K562 (cell line): ENCODE results near the gene UBN2. TPM values are rescaled to one million over a fixed set of nuclear protein-coding genes. Genes with fewer than 3 reads are reported as not detected.

Source experiments
- ARID1B ChIP-seq: fragments of 450-650 bp; IDR thresholded peaks from 2 replicates; pipeline ENCODE4 v1.6.1; 2016; ENCODE audit warnings: antibody characterized with exemption, mild to moderate bottlenecking, inconsistent platforms
- ATF1 ChIP-seq, 2 experiments: fragments of 450-650 bp in 1 of 2; IDR thresholded peaks; 2 replicates each; pipeline ENCODE4 v1.6.1; 2016; ENCODE audit warnings: missing compliant biosample characterization in 1 of 2, missing genetic modification characterization in 1 of 2
- CREM ChIP-seq: IDR thresholded peaks from 2 replicates; pipeline ENCODE4 v1.6.1; 2014; ENCODE audit warnings: antibody characterized with exemption, low read depth
- DNMT1 ChIP-seq: fragments of 450-650 bp; IDR thresholded peaks from 2 replicates; pipeline ENCODE4 v1.6.1; 2016; ENCODE audit warnings: antibody characterized with exemption, mild to moderate bottlenecking
- ELF1 ChIP-seq: fragments of 200-800 bp; sonication (Bioruptor generic); IDR thresholded peaks from 2 replicates; pipeline ENCODE4 v1.6.1; 2016; ENCODE audit warnings: missing genetic modification characterization, missing compliant biosample characterization
- HDAC6 ChIP-seq: IDR thresholded peaks from 2 replicates; pipeline ENCODE4 v1.6.1; 2012; ENCODE audit warnings: low read depth, mild to moderate bottlenecking, control low read depth, inconsistent platforms, low read length, moderate library complexity
- HDGF ChIP-seq: fragments of 450-650 bp; IDR thresholded peaks from 2 replicates; pipeline ENCODE4 v1.6.1; 2016
- MCM7 ChIP-seq, 2 experiments: fragments of 450-650 bp; IDR thresholded peaks; 2 replicates each; pipeline ENCODE4 v1.6.1; 2016 to 2018
- PCBP2 ChIP-seq: fragments of 200-400 bp; formaldehyde crosslinking; IDR thresholded peaks from 2 replicates; pipeline ENCODE4 v1.6.1; 2018; ENCODE audit warnings: low read length, low read depth, mild to moderate bottlenecking, moderate library complexity; ENCODE audit not compliant: poor library complexity, severe bottlenecking
- PML ChIP-seq: IDR thresholded peaks from 2 replicates; pipeline ENCODE4 v1.6.1; 2012; ENCODE audit warnings: low read length, inconsistent platforms
- SIRT6 ChIP-seq: IDR thresholded peaks from one replicate; pipeline ENCODE4 v1.6.1; 2012; ENCODE audit warnings: low read depth, mild to moderate bottlenecking, control low read depth, inconsistent platforms, low read length, moderate library complexity
- STAG1 ChIP-seq: sonication (generic); formaldehyde crosslinking; IDR thresholded peaks from 2 replicates; pipeline ENCODE4 v1.5.0; 2020; ENCODE audit warnings: missing genetic modification reagents, borderline replicate concordance
- THAP7 ChIP-seq: fragments of 250-450 bp; sonication (Bioruptor Pico); IDR thresholded peaks from 2 replicates; pipeline ENCODE4 v1.5.0; 2021
- ZNF232 ChIP-seq: sonication (generic); formaldehyde crosslinking; IDR thresholded peaks from 2 replicates; pipeline ENCODE4 v1.8.0; 2022; ENCODE audit warnings: mild to moderate bottlenecking, missing genetic modification reagents
- ZNF280B ChIP-seq: fragments of 250-450 bp; sonication (Bioruptor Pico); IDR thresholded peaks from 2 replicates; pipeline ENCODE4 v1.5.1; 2021; ENCODE audit warnings: mild to moderate bottlenecking
- ZNF324 ChIP-seq: fragments of 250-450 bp; sonication (Bioruptor Pico); IDR thresholded peaks from 2 replicates; pipeline ENCODE4 v1.4.0; 2020; ENCODE audit warnings: mild to moderate bottlenecking
- ZNF780A ChIP-seq: fragments of 250-450 bp; sonication (Bioruptor Pico); IDR thresholded peaks from 2 replicates; pipeline ENCODE4 v1.5.0; 2021; ENCODE audit warnings: mild to moderate bottlenecking
- polyA plus RNA-seq, 8 experiments: library from polyadenylated mRNA; depleted of rRNA in 4 of 8; stranded (reverse) in 5 of 8; unstranded in 3 of 8; fragments of >200 nt; fragmentation: Nextera tagmentation in 2 of 8; fragmentation: Illumina TruSeq in 1 of 8; extraction: Ambion mirVana in 2 of 8; extraction: Trizol in 1 of 8; gene quantifications; 2 replicates each; pipeline versions ENCODE4 v1.2.1 to v1.2.3, GENCODE V29; 2011 to 2014; ENCODE audit warnings: inconsistent platforms in 1 of 8, missing spikeins in 1 of 8
- total RNA-seq, 7 experiments: library from RNA; depleted of rRNA in 6 of 7; stranded (reverse); fragments of >200 nt in 6 of 7; fragmentation: Illumina TruSeq in 2 of 7; extraction: Trizol in 2 of 7; gene quantifications; 2 replicates each; pipeline versions ENCODE4 v1.2.1 to v1.2.3, GENCODE V29; 2011 to 2021; ENCODE audit warnings: low replicate concordance in 1 of 7
- TF ChIP-seq, protein P1 (sequence below), 3 experiments: fragments of 200-800 bp in 1 of 3; fragments of 250-450 bp in 1 of 3; fragments of 450-650 bp in 1 of 3; sonication (Bioruptor Pico) in 1 of 3; sonication (Bioruptor generic) in 1 of 3; formaldehyde crosslinking in 1 of 3; IDR thresholded peaks; 2 replicates each; pipeline versions ENCODE4 v1.6.1 to v1.8.0; 2016 to 2022; ENCODE audit warnings: mild to moderate bottlenecking in 2 of 3, missing genetic modification characterization in 2 of 3, missing compliant biosample characterization in 1 of 3, moderate library complexity in 1 of 3
- TF ChIP-seq, protein P2 (sequence below): sonication (generic); formaldehyde crosslinking; IDR thresholded peaks from 2 replicates; pipeline ENCODE4 v1.8.0; 2023; ENCODE audit warnings: mild to moderate bottlenecking, missing genetic modification reagents

UBN2 gene
- total and polyA plus RNA-seq, 9 of the 15 experiments (the other 6 are each of a cell fraction or from before 2014, with no cell fraction given), result 1.2 to 19.5 (median 9.9) TPM

DNA sequence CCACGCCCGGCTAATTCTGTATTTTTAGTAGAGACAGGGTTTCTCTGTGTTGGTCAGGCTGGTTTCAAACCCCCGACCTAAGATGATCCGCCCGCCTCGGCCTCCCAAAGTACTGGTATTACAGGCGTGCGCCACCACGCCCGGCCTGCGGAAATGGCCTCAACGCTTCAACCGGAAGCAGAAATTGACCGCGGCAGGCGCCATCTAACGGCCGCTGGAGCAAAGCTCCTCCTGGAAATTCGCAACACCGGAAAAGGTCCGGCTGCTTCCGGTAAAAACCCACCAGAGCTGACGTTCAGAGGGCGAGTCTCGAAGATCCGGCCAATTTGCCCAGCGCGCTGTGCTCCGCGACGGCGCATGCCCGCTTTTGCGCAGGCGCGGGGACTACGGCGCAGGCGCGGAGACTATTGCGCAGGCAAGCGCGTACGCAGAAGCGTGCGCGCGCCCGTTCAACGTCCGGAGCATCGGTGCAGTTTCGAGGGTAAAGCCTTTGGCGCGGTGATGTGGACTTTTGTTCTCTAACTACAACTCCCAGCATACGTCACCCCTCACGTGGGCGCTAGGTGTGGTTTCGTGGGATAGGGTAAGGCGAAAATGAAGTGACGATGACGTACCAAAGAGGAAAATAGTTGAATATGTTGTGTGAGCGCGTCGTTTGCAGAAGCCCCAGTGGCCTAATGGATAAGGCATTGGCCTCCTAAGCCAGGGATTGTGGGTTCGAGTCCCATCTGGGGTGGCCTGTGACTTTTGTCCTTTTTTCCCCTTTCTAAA is 109.2 kb downstream of the UBN2 start (continued):
- TF ChIP-seq PML (no peak; the same call in 1 of the 2 replicates), ATF1 (CRISPR knock-in tag; IDR thresholded peaks at IDR 0.05) (peak; percentile 70), ATF1 (tag; IDR thresholded peaks at IDR 0.05) (peak; percentile 99), THAP7 (CRISPR knock-in tag) (no peak), HDGF (0 out of 2 replicates have a peak, but pooled peaks have one; percentile 6), SIRT6 (no peak), CREM (peak; percentile 97), PCBP2 (no peak), HDAC6 (peak; percentile 97), ZNF280B (peak; percentile 85), ARID1B (peak; percentile 40; the same call in 1 of the 2 replicates), ZNF780A (CRISPR knock-in tag) (no peak), ELF1 (tag) (peak; percentile 99), ZNF232 (peak; percentile 60; the same call in 1 of the 2 replicates), DNMT1 (peak; percentile 86; the same call in 1 of the 2 replicates), STAG1 (CRISPR knock-in tag) (no peak; the same call in 1 of the 2 replicates), MCM7 (IDR thresholded peaks at IDR 0.05) (no peak), ZNF324 (CRISPR knock-in tag) (no peak)
- TF ChIP-seq, protein P1, sequence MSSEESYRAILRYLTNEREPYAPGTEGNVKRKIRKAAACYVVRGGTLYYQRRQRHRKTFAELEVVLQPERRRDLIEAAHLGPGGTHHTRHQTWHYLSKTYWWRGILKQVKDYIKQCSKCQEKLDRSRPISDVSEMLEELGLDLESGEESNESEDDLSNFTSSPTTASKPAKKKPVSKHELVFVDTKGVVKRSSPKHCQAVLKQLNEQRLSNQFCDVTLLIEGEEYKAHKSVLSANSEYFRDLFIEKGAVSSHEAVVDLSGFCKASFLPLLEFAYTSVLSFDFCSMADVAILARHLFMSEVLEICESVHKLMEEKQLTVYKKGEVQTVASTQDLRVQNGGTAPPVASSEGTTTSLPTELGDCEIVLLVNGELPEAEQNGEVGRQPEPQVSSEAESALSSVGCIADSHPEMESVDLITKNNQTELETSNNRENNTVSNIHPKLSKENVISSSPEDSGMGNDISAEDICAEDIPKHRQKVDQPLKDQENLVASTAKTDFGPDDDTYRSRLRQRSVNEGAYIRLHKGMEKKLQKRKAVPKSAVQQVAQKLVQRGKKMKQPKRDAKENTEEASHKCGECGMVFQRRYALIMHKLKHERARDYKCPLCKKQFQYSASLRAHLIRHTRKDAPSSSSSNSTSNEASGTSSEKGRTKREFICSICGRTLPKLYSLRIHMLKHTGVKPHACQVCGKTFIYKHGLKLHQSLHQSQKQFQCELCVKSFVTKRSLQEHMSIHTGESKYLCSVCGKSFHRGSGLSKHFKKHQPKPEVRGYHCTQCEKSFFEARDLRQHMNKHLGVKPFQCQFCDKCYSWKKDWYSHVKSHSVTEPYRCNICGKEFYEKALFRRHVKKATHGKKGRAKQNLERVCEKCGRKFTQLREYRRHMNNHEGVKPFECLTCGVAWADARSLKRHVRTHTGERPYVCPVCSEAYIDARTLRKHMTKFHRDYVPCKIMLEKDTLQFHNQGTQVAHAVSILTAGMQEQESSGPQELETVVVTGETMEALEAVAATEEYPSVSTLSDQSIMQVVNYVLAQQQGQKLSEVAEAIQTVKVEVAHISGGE (CRISPR knock-in tag; IDR thresholded peaks at IDR 0.05), result peak in 2 of 3 experiments; percentile 91 to 98; a peak in 5 of 6 replicates
- TF ChIP-seq, protein P2, sequence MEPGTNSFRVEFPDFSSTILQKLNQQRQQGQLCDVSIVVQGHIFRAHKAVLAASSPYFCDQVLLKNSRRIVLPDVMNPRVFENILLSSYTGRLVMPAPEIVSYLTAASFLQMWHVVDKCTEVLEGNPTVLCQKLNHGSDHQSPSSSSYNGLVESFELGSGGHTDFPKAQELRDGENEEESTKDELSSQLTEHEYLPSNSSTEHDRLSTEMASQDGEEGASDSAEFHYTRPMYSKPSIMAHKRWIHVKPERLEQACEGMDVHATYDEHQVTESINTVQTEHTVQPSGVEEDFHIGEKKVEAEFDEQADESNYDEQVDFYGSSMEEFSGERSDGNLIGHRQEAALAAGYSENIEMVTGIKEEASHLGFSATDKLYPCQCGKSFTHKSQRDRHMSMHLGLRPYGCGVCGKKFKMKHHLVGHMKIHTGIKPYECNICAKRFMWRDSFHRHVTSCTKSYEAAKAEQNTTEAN (CRISPR knock-in tag), result peak; percentile 55
